Ishikawa (cell line): ENCODE measurements around the gene KBTBD12.
A peak's percentile ranks its signal among the peaks of the same experiment; 100 is the strongest.

Experiments
- CEBPB ChIP-seq: IDR thresholded peaks from 2 replicates; pipeline ENCODE4 v1.6.1; 2012
- CREB1 ChIP-seq: IDR thresholded peaks from 2 replicates; pipeline ENCODE4 v1.6.1; 2012; ENCODE audit warnings: low read depth
- EGR1 ChIP-seq: IDR thresholded peaks from 2 replicates; pipeline ENCODE4 v1.6.1; 2012
- EP300 ChIP-seq: IDR thresholded peaks from 2 replicates; pipeline ENCODE4 v1.6.1; 2012; ENCODE audit warnings: borderline replicate concordance
- FOXM1 ChIP-seq: IDR thresholded peaks from 2 replicates; pipeline ENCODE4 v1.6.1; 2012; ENCODE audit warnings: low read depth, borderline replicate concordance
- MAX ChIP-seq: IDR thresholded peaks from 2 replicates; pipeline ENCODE4 v1.6.1; 2012
- NFIC ChIP-seq: IDR thresholded peaks from 2 replicates; pipeline ENCODE4 v1.6.1; 2012
- RAD21 ChIP-seq: IDR thresholded peaks from 2 replicates; pipeline ENCODE4 v1.6.1; 2012; ENCODE audit warnings: low read depth
- TAF1 ChIP-seq: IDR thresholded peaks from 2 replicates; pipeline ENCODE4 v1.6.1; 2012; ENCODE audit warnings: low read depth, mild to moderate bottlenecking
- TCF12 ChIP-seq: IDR thresholded peaks from 2 replicates; pipeline ENCODE4 v1.6.1; 2012; ENCODE audit warnings: low read depth
- TEAD4 ChIP-seq: IDR thresholded peaks from 2 replicates; pipeline ENCODE4 v1.6.1; 2012
- USF1 ChIP-seq: IDR thresholded peaks from 2 replicates; pipeline ENCODE4 v1.6.1; 2012
- YY1 ChIP-seq: IDR thresholded peaks from 2 replicates; pipeline ENCODE4 v1.6.1; 2012; ENCODE audit warnings: low read depth
- ZBTB7A ChIP-seq: IDR thresholded peaks from 2 replicates; pipeline ENCODE4 v1.6.1; 2012; ENCODE audit warnings: low read depth
- TF ChIP-seq, protein P1 (sequence below): IDR thresholded peaks from 2 replicates; pipeline ENCODE4 v1.6.1; 2012; ENCODE audit warnings: low read depth, mild to moderate bottlenecking

Gene KBTBD12

GRCh38 chr3:127970966-127971592, 56.0 kb downstream of the KBTBD12 start:
- TF ChIP-seq TCF12 (no peak), YY1 (no peak), ZBTB7A (no peak), TAF1 (no peak), EGR1 (no peak), CEBPB (no peak), RAD21 (peak; percentile 79)

DNA sequence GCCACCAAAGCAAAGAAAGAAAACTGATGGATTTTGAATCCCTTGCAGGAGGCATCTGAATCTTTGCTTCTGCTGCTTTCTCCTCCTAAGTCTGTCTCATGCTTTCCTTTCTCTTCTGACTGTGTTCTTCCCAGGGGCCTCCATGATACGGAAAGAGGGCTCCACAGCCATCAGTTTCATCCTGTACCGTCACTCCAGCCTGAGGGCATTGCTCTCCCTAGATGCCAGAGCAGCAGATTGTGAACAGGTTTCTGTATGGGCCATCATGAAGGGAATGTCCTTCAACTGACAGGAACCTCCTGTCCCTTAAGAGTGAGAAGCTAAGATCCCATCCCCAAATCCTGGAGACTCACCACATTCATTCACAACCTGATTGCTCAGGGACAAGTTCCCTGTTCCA, 59.2 kb downstream of the KBTBD12 start:
- TF ChIP-seq MAX (no peak), RAD21 (no peak), EGR1 (no peak), NFIC (no peak), TAF1 (no peak), YY1 (no peak), ZBTB7A (no peak), USF1 (no peak), CEBPB (no peak), TEAD4 (no peak), FOXM1 (no peak), EP300 (no peak), TCF12 (no peak), CREB1 (no peak)
- TF ChIP-seq, protein P1, sequence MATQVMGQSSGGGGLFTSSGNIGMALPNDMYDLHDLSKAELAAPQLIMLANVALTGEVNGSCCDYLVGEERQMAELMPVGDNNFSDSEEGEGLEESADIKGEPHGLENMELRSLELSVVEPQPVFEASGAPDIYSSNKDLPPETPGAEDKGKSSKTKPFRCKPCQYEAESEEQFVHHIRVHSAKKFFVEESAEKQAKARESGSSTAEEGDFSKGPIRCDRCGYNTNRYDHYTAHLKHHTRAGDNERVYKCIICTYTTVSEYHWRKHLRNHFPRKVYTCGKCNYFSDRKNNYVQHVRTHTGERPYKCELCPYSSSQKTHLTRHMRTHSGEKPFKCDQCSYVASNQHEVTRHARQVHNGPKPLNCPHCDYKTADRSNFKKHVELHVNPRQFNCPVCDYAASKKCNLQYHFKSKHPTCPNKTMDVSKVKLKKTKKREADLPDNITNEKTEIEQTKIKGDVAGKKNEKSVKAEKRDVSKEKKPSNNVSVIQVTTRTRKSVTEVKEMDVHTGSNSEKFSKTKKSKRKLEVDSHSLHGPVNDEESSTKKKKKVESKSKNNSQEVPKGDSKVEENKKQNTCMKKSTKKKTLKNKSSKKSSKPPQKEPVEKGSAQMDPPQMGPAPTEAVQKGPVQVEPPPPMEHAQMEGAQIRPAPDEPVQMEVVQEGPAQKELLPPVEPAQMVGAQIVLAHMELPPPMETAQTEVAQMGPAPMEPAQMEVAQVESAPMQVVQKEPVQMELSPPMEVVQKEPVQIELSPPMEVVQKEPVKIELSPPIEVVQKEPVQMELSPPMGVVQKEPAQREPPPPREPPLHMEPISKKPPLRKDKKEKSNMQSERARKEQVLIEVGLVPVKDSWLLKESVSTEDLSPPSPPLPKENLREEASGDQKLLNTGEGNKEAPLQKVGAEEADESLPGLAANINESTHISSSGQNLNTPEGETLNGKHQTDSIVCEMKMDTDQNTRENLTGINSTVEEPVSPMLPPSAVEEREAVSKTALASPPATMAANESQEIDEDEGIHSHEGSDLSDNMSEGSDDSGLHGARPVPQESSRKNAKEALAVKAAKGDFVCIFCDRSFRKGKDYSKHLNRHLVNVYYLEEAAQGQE = no peak

GRCh38 chr3:127975153-127976029, 60.4 kb downstream of the KBTBD12 start:
- TF ChIP-seq NFIC = no peak
- TF ChIP-seq, protein P1 = no peak

GRCh38 chr3:127978636-127979035, 63.6 kb downstream of the KBTBD12 start:
- TF ChIP-seq MAX (no peak), CEBPB (no peak), NFIC (no peak), EGR1 (no peak), FOXM1 (no peak), TAF1 (no peak), TCF12 (no peak)
- TF ChIP-seq, protein P1 = no peak

- TF ChIP-seq YY1 (no peak), CEBPB (no peak), TAF1 (no peak), EP300 (no peak), ZBTB7A (no peak), RAD21 (no peak)
- TF ChIP-seq, protein P1 = no peak
Measured at GRCh38 chr3:127979473-127979872, 64.4 kb downstream of the KBTBD12 start.
